Fibroblast of skin of back (primary cell): Measurements from ENCODE around the gene SLC38A3.

Source experiments
- DNase-seq: peaks from one replicate; pipeline ENCODE4 v3.0.0-alpha.2; 2013

Gene SLC38A3

GRCh38 chr3:50269977-50270413 is 64.9 kb downstream of the SLC38A3 start:
- peak; percentile 64 for DNase-seq

GRCh38 chr3:50270422-50271224 is 65.6 kb downstream of the SLC38A3 start:
- no peak for DNase-seq
